NB4 (cell line): Measurements from ENCODE around the gene CETP.

Source experiments
- POLR2A ChIP-seq: IDR thresholded peaks from 2 replicates; pipeline ENCODE4 v1.6.1; 2011; ENCODE audit warnings: mild to moderate bottlenecking; ENCODE audit not compliant: insufficient read length; ENCODE audit errors: extremely low read depth
- TF ChIP-seq, protein P1 (sequence below): IDR thresholded peaks from one replicate; pipeline ENCODE4 v1.5.1; 2012; ENCODE audit warnings: low read depth, low read length
- TF ChIP-seq, protein P2 (sequence below): IDR thresholded peaks from 2 replicates; pipeline ENCODE4 v1.6.1; 2011; ENCODE audit warnings: low read depth, low read length

DNA sequence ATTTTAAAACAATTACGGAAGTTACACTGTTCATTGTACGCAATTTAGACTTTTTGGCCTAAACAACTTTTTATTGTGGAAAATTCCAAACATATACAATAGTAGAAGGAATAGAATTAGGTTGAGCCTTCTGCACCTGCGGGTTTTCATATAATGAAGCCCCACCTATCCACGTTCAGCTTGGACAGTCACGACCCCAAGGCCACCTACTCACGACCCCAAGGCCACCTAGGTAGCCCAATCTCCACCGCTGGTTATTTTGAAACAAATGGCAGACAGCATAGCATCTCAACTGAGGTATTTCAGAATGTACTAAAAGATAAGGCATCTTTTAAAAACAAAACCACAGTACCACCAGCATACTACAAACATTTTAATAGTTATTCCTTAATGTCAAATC lies 28.2 kb downstream of the CETP start:
- TF ChIP-seq, protein P1, sequence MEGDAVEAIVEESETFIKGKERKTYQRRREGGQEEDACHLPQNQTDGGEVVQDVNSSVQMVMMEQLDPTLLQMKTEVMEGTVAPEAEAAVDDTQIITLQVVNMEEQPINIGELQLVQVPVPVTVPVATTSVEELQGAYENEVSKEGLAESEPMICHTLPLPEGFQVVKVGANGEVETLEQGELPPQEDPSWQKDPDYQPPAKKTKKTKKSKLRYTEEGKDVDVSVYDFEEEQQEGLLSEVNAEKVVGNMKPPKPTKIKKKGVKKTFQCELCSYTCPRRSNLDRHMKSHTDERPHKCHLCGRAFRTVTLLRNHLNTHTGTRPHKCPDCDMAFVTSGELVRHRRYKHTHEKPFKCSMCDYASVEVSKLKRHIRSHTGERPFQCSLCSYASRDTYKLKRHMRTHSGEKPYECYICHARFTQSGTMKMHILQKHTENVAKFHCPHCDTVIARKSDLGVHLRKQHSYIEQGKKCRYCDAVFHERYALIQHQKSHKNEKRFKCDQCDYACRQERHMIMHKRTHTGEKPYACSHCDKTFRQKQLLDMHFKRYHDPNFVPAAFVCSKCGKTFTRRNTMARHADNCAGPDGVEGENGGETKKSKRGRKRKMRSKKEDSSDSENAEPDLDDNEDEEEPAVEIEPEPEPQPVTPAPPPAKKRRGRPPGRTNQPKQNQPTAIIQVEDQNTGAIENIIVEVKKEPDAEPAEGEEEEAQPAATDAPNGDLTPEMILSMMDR, result no peak
- TF ChIP-seq, protein P2, sequence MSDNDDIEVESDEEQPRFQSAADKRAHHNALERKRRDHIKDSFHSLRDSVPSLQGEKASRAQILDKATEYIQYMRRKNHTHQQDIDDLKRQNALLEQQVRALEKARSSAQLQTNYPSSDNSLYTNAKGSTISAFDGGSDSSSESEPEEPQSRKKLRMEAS, result no peak
- TF ChIP-seq POLR2A, result no peak
